COLO668 (cell line): ENCODE results near the gene NPHP4.
A peak's percentile ranks its signal among the peaks of the same experiment; 100 is the strongest.

ENCODE experiments used
- DNase-seq: peaks from one replicate; lab custom pipeline; 2025; ENCODE audit not compliant: unreplicated experiment; lab: John Stamatoyannopoulos, UW

The NPHP4 gene

DNA sequence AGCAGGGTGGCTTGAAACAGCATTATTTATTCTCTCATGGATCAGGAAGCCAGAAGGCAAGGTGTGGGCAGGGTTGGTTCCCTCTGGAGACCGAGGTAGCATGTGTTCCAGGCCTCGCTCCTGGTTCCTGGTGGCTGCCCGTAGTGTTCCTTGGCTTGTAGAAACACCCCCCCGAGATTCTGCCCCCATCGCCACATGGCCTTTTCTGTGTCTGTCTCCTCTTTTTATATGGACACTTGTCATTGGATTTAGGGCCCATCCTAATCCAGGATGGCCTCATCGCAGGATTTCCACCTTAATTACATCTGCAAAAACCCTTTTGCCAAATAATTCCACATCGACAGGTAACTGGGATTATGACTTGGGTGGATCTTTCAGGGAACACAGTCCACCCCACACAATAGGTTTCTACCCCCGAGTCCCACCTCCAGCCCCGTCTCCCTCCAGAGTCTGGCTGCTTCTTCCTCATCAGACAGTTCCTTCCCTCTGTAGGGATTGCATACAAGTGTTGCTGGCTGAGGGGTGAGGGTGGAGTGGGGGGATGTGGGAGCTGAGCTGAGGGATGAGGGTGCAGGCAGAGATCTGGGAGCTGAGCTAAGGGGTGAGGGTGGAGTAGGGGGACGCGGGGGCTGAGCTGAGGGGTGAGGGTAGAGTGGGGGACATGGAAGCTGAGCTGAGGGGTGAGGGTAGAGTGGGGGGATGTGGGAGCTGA, 12.3 kb upstream of the NPHP4 start:
- DNase-seq, result no peak

DNA sequence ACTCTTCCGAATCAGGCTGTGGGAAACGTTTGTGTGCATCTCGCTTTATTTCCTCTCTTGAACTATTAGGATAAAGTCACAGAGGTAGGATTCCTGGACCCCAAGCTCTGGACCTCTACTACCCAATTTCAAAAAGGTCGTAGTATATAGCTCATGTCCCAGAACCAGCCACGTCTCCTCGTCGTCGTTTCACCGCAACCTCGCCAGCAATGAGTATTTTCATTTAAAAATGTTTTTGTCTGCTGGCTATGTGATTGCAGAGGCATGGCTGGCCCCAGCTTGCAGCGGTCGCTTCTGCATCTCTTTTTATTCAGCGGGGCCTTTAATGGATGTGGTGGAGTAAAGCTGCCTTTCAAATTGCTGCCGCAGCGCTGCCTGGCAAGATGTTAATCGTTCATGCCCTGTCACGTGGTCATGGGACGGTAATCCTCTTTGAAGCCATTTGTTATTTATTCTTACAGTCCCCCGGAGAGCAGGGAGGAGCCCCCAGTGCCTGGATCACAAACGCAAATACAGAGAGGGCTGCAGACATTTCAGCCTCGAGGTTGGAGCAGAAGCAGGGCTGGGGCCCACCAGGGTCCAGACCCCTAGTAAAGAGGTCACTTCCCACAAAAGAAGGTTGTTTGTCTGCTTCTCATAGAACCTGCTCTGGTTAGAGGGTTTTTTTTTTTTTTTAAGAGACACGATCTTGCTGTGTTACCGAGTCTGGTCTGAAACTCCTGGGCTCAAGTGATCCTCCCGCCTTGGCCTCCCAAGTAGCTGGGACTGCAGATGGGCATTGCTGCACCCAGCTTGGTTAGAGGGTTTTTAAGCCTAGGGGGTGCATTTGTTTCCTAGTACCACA, 11.6 kb upstream of the NPHP4 start:
- no peak for DNase-seq

DNA sequence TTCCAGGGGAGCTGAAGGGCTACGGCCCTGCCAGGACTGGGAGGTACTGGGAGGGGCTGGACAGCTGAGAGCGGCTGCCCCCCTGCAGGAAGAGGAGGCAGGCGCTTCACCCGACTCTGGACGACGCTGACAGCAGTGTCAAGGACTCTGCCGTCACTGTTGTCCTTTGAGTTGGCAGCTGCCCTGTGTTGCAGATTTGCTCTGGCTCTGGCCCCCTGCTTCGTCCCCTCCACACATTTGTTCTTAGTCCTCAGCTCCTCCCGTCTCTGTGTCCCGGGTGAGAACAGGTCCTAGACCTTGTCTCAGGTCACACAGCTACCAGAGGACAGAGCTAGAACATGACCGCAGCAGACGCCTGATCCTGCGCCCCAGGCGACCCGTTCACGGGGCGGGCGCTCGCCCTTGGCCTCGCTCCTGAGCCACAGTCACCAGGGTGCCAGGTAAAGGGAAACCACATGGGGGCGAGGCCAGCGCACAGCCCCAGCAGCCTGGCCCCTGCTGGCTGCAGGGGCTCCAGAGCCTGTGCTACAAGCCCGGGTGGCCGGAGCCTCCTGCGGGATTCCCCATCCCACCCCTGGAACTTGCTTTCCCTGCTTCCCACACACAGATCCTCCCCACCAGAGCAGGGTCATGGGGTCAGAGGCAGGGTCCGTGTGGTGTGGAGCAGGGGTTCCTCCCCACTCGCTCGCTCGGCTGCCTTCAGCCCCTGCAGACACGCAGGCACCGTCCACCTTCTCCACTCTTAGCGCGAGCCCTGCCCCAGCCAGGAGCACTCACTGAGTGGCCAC, 10.7 kb upstream of the NPHP4 start:
- DNase-seq, result peak; percentile 77

DNA sequence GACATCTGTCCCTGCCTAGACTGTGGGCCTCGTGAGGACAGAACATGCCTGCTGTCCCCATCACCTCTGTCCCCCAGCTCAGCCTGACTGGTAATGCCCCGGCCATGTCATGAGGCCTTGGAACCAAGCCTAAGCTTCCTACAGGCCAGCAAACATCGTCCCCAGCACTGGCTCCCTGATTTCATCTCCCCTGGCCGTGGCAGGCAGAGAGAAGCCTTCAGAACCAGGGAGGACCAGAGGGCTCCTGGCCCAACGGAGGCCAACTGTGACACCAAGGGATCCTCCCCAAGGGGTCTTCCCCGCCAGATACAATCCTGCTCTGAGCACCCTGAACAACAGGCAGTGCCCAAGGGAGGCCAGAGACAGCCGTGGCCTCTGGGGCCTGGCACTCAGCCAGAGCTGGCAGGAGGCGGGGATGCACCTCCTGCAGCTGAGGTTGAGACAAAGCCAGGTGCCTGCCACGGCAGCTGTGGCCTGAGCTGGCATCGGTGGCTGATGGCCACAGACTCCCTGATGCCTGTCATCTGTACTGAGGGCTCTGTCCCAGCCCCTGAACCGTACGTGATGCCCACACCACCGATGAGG, 9.9 kb upstream of the NPHP4 start:
- DNase-seq, result peak; percentile 98

DNA sequence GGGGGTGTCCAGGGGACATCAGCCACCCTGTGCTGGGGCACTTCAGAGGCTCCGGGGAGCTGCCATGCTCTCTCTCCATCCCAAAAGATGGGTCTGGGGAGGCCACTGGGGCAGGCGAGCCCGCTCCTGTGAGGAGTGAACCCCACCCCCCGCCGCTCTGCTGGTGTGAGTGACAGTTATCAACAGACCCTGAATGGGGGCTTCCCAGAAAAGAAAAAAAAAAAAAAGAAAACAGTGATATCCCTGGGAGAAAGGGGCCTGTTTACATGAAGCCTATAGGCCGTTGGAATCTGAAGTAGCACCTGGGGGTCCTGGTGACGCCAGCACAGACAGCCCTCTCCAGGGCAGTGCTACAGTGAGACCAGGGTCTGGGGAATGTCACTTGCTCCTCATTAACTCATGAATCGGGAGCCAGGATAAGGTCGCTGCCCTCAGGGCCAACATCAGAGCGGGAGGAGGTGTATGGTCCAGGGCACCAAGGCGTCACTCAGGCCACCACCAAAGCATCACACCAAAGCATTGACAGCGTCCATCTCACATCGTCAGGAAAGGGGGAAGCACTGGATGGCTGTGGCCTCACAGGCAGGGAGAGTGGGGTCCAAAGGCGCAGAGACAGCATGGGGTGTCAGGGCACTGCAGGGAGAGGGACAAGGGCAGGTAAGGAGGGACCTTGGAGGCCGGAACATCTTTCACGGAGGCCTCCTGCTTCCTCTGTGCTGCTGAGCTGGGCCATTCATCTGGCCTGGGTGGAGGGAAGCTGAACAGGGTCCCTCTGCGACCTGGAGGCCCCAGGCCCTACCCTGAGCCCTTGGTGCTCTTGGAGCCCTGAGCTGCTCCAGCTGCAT, 8.4 kb upstream of the NPHP4 start:
- DNase-seq, result no peak

DNA sequence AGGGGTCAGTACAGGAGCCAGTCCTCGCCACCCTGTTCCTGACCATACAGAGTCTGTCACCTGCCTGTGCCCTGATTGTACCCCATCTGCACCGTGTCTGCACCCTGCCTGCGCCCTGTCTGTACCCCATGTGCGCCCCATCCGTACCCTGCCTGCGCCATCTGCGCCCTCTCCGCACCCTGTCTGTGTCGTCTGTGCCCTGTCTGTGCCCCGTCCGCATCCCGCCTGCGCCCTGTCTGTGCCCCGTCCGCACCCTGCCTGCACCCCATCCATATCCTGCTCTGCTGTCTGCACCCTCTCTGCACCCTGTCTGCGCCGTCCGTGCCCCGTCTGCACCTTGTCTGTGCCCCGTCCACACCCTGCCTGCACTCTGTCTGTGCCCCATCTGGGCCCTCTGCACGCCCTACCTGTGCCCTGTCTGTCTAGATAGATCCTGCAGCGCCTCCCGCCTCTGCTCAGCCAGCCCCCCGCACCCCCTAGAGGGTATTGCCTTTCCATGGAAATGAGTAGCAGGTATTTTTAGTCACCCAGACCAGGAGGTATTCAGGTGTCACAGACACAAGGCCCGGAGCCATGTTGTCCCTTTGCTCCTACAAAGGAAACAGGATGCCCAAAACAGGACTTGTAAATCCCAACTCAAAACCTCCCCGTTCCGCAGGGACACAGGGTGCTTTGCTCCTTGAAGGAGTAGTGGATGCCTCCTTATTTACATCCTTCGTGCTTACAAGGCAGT, 7.7 kb upstream of the NPHP4 start:
- no peak for DNase-seq

DNA sequence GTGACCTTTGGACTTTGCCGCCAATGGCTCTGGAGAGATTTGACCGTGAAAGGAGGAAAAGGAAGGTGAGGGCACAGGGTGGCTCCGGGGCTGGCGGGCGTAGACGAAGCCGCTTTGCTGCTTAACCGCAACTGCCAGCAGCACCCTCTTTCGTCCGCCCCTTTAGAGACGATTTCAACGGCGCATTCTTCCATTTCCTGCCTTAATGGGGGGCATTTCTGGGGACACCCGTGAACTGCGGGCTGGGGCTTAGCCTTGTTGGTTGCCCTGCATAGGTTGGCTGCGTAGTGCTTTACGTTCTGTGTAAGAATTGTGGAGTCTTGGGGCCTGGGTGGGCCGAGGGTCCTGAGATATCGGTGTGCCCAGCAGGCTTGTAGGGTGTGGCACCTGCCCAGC, 6.7 kb upstream of the NPHP4 start:
- no peak for DNase-seq

DNA sequence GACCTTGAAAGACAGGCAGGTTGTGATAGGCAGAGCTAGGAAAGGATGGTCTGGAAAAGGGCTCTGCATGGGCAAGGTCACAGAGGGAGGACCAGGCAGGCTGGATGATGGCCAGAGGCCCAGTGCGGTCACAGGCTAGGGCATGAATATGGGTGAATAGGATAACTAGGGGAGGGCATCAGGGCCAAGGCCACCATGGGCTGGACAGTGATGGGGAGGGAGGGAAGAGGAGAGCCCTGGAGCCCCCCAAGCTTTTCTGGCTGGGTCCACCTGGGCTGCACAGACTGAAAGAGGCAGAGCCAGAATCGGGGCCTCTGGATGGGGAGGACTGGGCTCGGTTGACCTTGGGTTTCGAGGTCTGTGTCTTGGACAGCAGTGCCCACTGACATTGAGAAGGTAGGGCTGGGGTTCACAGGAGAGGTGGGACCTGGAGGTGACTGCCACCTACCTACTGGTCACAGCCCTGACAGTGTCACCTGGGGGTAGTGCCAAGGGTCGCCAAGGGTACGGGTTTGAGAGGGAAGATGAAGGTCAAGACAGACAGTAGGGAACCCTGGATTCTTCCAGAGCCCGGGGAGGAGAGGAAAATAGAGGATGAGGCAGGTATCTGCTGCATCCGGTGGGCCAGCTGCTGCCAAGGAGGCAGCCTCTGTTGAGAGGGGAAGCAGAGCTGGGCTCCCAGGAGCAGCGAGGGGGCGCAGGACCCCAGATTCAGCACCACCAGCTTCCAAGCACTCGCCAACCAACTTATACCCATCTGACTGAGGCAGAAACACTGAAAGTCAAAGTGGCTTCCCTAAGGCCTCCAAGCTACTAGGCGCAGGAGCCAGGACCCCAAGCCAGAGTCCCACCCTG, 6.1 kb upstream of the NPHP4 start:
- no peak for DNase-seq

DNA sequence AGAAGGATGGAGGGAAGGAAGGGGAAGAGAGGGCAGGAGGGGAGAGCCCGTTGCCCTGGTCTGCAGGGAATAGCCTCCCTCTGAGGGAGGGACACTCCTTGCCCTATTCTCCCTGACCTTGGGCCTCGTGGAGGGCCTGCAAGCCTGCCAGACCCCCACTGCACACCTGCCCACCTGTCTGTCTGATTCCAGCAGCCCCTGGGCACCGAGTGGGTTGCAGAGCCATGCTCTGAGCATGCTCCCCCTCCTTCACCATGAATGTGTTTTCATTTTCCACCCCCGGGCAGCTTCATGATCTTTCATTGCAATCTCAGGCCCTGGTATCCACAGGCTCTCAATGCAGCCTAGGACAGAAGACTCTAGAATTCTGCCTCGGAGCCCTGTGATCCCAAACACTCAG, 5.1 kb upstream of the NPHP4 start:
- no peak for DNase-seq

DNA sequence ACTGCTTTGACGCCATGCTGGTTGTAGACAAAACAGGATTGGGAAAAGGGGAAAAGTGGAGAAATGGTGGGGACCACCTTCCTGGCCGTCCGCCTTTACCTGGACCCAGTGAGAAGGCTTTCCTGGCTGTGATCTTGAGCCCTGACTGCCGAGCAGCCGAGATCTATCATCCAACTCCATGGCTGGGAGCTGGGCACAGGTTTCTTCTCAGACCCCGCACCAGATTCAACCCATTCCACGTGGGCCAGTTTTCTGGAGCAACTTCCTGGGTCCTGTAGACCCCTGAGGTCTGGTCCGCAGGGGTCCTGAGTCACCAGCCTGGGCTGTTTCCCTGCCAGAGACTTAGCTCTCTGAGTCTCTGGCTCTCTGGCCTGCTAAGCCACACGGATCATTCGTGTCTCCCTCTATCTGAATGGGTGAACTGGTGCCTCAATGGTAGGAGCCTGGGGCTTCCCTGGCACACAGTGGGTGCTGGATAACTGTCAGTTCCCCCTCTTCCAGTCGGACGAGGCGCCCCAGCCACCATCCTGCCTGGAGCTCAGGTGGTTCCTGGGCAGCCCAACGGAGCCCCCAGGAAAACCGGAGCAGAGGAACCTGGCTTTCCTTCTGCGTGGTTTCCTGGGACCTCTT, 4.5 kb upstream of the NPHP4 start:
- no peak for DNase-seq

DNA sequence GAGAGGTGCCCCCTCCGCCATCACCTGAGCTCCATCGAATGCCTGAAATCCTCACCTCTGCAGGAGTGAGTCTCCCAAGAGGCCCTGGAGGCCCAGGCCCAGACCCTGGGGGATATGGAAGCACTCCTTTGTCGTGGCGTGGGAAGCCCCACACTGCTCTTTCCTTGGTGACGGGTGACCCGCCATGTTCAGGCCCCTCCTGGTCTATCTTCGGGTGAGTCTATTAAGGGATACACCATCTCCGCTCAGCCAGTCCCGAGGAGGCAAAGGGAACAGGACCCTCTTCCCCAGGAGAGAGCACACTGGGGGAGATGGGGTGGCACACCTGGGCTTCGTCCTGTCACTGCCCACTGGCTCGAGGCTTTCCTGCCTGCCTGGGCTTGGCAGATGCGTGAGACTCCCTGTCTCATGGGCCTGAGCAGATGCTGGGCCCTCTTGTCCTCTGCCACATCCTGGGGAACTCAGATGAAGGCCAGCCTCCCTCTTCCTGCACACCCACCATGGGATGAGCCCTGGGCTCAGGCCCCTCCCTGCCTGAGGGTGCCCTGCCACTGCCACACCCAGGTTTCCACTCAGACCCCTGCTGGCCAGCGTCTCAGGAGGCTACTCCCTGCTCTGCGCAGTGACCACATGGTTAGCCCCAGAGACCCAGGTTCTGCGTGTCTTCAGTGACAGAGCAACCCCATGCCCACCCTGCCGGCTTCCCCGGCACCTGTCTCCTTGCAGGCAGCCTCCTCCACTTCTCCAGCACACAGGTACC, 3.8 kb upstream of the NPHP4 start:
- DNase-seq, result no peak

DNA sequence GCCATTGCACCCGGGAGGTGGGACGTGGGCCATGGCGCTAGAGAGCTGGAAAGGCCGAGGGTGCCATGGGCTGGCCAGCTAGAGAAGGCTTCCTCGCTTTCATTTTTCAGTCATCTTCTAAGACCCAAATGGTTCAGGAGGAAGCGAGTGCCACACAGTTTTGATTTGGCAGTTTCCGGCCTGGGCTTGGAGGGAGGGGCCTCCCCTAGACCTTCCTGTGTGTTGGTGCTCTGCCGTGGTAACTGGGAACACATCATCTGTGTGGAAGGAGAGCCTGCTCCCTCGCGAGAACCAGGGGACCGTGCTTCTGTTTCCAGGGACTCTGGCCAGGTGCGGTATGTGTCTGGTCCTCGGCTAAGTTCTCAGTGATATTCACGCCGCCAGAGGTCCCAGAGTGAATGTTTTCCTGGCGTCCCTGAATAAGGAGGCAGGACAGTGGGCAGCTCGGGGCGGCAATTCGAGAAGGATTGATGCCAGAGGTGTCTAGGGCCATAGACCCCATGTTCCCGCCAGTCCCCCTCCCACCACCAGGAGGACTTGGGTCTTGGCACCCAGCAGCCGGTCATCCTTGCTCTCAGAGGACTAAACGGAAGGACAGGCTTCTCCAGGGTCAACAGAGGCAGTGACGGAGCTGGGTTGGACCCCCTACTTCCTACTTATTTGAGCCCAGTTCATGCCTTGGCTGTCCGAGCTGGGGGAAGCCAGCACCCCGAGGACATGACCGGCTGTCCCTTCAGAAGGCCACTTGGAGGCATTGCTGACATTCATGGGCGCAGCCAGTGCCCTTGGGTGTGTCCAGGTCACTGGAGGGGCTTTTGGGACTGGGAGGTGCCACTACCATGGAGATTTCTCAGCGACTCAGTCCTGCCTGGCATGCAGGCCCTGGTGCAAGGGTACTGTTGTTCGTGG, 2.7 kb upstream of the NPHP4 start:
- no peak for DNase-seq

DNA sequence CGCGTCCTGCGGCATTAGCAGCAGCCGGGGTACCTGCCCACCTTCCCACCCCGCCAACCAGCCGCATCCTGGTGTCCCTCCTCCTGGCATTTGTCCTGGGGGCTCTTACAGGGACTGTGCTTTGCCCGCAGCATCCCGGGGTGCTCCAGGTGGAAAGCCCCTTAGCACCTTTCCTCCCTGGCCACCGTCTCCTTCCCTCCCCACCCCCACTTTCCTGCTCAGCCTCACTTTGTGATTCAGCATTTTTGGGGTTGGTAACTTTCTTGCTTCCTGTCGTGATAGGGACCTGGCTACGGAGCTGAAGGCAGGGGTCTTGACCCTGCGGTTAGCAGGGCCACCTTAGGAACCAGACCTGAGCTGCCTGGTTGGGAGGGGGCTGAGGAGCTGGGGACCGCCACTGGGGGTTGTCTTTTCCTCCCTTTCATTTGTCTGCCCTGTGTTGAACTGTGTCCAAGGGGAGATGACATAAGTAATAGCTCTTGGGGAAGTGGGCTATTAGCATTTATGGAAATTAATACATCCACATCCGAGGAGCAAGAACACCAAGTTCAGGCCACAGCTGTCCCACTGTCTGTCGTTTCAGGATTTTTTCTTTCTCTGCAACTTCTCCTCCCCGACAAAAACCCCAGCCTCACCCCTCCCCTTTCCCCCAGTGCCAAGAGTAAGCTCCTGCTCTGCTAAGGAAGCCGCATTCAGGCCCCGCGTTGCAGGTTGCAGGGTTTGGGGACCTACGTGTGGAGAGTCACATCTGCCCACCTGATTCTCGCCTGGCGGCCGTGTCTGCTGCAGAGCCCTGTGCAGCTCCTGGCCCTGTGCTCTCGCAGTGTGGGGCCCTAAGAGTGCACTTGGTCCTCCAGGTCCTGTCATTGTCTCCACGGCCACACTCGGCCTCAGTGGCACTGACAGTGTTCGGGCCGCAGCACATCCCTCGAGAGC, 1.6 kb upstream of the NPHP4 start:
- DNase-seq, result peak; percentile 31

DNA sequence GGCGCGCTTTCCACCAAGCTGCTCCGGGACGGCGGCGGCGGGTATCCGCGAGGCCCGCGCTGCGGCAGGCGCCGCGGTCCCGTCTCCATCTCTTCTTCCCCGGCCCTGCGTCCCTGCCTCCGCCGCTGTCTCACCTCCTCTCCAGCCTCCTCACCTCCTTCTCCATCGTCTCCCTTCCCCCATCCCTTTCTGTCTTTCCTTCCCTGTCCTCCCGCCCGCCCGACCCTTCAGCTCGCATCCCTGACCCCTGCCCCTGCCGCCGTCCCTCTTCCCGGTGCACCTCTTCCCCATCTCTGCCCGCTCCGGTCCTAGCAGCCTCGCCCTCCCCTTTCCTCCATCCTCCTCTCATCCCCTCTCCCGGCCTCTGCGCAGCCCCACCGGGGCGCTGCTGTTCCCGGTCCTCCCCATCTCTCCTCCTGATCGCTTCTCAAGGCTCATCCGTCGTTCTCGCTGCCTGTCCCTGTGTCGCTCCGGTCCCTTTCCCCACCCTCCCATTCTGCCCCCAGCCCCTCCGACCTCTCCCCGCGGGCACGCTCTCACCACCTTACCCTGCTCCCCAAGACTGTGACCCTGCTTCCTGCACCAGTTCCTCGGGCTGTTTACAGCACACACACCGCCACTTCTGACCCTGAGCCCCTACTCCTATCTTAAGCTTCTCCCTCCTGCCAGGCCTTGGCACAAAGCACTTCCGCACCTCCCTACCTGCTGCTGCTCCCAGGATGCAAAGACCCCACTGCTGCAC, 760 bp upstream of the NPHP4 start:
- DNase-seq, result peak; percentile 65
